ENCODE measurements around the gene FBXL14.
"Not testable (repeated sequence)": the region's sequence is repeated elsewhere in the genome, so short reads cannot be mapped to it uniquely, and the experiment has no call there.

Gene FBXL14

DNA sequence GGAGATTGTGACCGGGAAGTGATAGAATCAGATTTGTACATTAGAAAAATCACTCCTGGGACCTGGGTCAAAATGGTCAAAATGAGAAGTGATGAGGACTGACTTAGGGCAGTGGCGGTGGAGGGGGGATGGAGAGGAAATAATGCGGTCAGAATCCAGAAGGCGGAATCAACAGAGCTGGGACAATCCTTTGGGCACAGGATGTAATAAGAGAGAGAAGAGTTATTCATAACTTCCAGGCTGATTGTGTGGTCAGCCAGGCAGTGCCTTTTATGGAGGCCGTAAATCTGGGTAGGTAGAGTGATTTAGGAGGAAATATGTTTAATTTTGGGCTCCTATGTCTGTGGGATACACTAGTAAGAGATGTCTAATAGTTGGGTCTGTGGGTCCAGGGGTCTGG is 21.6 kb downstream of the FBXL14 start:
- DNase-seq: no peak

DNA sequence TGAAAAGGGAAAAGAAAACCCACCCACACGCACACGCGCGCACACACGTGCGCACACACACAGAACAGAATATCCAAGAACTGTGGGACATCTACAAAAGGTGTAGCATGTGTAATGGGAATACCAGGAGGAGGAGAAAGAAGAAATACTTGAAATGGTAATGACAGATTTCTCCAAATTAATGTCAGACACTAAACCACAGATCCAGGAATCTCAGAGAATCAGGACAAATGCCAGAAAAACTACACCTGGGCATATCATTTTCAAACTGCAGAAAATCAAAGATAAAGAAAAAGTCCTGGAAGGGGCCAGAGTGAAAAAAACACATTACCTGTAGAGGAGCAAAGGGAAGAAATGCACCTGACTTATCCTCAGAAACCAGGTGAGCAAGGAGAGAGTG is 26.5 kb downstream of the FBXL14 start:
- no peak for DNase-seq

DNA sequence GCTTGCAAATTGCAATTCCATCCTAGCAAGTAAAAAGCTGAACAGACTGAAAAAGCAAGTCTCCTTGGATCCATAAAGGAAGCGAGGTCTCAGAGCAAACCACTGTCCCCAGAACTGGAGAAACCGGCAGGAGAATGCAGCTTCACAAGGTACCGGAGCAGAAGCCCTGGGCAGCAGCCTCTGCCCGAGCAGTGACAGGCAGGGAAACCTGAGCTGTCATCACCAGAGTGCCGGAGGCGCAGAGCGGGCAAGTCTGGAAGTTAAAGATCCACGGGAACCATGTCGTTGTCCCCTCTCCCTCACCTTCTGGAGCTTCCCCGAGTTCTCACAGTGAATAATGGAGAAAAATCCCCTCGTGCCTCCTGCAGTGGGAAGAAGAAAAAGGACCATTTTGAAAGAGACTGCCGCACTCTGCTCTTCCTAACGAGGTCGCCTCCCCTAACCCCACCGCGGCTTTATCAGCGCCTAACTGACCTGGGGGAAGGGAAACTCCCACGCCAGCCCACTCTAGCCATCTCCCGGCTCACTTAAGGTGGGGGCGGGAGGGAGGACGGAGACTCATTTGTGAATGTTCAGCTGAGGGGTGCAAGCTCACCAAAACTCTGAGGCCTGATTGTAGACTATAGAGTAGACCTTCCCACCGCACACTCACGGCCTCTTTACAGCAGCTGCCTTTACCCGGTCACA is 27.8 kb downstream of the FBXL14 start:
- peak; percentile 39 for DNase-seq

DNA sequence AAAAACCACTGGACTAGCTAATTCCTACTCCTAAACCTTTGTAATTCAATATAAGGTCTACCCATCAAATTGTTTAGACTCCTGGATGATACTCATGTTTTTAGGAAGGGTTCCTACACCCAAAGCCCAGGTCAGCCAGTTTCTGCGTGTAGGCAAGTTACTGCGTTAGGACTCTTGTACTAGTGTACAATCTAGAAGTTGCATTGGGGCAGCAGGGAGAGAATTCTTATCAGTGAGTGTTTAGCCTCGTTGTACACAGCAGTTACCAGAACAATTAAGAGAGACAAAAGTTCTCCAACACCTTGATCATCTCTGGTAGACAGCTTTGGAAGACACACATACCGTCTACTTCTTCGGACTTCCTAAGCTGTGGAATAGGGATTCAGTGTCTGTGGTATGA is 29.2 kb downstream of the FBXL14 start:
- no peak for DNase-seq

DNA sequence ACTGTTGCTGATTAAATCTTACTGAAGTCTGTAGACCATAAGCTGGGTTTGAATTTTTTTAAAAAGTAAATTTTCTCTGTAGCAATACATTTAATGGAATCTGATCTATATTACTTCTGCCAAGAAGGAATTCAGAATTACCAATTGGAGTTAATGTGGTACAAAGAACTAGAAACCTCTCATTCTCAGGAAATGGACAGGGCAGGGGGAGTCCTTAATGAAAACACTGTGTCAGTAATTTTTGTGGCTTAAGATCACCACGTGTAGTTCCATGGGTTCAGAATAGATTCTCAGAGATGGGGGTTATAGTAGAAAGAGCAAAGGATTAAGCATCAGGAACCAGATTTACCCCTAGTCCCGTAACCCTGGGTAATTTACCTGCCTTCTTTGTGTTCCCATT is 30.3 kb downstream of the FBXL14 start:
- no peak for DNase-seq

DNA sequence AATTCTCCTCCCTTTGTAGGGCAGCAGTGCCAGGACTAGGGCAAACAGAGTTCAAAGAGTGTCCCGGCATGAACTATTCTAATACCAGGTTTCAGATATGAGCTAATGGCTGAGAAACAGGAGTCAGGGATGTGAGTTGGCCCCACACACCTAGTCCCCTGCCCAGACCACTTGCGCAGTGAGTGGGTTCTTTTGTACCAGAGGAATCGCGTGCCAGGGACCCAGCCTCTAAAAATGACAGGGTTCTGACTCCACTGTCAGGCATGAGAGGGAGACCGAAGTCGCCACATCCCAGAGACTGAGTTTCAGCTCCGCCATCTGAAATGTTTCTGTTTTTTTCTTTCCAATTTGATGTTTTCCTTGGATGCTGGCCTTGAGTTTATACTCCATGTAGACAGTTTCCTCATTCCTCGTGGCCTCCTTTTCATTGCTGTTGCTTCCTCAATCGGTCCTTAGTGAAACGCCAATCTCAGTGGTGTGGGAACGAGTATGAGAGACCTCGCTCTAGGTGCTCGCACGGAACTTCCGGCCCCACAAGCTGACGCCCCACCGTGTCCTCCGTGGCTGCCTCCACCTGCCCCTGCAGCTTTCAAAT is 31.5 kb downstream of the FBXL14 start:
- DNase-seq: no peak

DNA sequence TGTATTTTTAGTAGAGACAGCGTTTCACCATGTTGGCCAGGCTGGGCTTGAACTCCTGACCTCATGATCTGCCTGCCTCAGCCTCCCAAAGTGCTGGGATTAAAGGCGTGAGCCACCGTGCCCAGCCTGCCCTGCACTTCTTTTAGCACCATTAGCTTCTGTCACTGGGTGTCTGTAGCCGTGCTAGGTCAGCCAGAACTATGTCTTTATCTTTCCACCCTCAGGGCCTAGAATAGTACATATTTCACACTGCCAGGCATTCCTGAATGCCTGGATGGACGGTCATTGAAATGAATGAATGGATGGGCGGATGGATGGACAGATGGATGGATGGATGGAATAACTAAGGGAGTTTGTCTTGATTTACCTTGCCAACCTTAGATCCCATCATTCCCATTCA is 33.7 kb downstream of the FBXL14 start:
- DNase-seq: no peak

DNA sequence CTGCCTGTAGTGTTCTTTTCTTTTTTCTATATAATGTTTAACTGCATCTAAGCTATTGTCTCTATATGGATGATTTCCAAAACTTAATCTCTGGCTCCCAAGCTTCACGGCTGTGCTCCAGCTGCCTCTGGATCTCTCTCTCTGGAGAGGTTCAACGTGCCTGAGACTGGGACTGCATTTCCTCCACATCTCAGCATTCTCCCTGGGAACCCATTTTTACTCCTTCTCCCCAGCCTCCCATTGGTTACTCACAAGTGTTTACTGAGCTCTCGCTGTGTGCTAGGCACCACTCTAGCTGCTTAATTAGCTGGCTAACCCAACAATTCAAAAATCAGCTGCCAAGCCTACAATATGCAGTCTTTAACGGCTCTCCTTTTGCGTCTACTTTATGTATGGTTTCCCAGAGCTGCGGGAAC is 34.7 kb downstream of the FBXL14 start:
- DNase-seq: no peak

DNA sequence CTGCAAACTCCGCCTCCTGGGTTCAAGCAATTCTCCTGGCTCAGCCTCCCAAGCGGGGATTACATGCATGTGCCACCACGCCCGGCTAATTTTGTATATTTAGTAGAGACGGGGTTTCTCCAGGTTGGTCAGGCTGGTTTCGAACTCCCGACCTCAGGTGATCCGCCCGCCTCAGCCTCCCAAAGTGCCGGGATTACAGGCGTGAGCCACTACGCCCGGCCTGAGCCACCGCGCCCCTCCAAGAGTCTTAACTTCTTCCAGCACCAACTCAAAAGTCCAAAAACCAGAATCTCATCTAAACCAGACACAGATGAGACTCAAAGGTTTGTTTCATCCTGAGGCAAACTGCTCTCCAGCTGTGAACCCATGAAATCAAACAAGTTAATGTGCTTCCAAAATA is 36.3 kb downstream of the FBXL14 start:
- DNase-seq: not testable (repeated sequence)

DNA sequence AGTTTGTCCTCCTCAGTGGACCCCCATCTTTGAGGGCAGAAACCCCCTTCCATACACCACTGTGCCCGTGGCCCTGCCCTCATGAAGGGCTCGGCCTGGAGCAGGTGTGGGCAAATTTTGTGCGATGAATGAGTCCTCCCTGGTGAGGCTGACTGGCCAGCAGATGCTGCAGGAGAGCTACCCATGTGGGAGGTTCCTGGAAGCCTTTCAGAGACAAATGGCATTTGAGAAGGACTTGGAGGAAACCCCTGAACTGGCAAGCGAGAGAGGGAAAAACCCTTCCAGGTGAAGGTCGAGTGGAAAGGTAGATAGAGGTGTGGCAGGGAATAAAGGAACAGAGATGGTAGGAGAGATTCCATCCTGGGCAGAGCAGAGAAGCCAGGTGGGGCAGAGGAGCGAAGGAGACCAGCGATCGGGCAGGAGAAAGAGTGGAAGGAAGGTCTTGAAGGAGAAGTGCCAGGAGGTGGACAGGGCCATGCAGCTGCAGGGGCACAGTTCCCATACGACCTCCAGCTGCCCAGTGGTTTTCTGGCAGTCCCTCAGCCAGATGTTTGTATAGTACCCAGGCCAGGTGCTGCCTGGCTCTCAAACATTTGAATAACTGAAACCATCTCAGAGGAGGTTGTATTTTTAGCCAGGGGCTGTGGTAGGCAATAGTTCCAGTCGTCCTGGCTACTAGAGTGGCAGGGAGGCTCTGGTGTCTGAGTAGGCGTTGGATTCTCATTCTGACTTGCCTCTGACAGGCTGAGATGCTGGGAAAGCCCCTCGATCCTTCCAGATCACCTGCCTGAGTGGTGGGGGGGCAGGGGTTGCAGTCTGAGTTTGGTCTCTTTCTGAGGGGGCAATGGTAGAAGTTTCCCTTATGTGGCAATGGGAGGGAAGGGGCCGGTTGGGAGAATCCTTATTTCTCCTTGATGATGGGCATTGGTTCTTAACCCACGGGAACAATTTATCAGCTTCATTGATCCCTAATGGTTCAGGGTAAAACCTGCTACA is 40.1 kb downstream of the FBXL14 start:
- DNase-seq: no peak

DNA sequence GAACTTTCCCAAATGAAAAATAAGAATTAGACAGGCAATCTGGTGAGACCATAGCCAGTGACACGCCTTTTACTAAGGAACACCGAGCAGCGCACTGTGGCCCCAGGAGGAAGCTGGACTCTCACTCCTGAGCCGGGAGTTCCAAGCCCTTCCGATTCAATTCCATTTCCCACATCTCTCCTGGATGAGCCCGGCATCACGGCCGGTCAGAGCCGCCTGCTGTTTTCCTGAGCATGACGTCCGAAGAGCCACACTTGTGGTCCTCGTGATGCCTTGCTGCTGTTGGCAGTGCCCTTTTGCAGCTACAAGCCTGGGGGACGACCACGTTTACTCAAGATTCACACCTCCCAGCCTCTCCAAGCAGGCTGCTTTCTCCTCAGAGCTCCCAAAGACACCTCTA is 40.8 kb downstream of the FBXL14 start:
- no peak for DNase-seq

DNA sequence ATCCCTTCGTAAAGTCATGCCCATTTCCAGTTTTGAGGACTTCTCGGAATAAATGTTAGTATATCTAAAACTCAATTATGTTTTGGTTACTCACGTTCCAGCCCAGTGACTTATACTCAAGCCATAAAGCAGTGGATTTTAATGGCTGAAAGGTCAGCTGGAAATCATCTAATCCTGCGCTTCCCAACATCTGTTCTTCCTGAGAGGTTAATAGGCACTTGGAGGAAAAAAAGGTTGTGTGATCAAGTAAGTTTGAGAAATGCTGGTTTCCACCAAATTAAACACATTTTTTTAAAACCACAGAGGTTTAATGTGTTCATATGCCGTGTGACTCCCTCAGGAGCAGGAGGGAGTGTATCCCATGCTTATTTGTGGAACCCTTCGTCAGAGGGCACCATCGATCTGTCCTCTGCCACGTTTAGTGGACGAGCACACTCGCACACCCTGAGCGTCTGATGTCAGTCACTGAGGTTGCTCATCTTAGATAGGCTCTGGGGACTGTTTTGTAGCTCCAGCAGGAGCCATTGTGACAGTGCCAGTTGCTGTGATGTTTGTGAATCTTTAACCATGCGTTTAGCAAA is 41.4 kb downstream of the FBXL14 start:
- DNase-seq: no peak

DNA sequence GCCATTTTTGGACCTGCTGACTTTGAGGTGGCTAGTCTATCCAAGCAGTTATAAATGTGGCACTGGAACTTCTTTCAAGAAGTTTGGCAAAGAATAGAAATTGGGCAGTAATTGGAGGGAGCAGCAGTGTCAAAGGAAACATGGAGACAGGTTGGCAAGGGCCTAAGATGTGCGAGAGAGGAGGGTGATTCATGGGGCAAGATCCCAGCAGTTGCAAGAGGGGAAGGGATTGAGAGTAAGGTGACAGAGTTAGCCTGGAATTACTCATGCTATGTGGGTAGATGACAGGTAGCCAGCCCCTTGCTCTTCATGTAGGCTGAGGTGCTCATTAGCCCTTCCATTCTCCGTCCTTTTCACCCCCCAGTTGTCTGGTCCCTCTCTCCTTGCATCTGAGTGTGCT is 42.2 kb downstream of the FBXL14 start:
- DNase-seq: no peak

DNA sequence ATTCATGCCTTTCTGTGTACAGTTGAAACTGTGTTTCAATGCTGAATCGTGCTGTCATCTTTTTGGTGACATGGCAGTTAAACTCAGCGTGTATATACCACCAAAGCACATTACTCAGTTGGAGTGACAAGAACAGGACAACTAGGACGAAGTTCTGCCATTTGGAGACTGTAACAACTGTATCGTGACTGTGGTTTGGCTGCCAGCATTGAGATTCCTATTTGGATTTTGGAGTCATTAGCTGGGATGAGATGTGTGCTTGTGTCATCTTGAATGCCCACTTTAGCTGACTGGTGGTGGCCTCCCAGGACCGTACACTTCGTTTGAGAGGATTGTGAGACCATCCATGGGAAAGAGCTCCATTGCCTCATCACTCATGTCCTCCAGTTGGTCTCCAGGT is 42.9 kb downstream of the FBXL14 start:
- no peak for DNase-seq

DNA sequence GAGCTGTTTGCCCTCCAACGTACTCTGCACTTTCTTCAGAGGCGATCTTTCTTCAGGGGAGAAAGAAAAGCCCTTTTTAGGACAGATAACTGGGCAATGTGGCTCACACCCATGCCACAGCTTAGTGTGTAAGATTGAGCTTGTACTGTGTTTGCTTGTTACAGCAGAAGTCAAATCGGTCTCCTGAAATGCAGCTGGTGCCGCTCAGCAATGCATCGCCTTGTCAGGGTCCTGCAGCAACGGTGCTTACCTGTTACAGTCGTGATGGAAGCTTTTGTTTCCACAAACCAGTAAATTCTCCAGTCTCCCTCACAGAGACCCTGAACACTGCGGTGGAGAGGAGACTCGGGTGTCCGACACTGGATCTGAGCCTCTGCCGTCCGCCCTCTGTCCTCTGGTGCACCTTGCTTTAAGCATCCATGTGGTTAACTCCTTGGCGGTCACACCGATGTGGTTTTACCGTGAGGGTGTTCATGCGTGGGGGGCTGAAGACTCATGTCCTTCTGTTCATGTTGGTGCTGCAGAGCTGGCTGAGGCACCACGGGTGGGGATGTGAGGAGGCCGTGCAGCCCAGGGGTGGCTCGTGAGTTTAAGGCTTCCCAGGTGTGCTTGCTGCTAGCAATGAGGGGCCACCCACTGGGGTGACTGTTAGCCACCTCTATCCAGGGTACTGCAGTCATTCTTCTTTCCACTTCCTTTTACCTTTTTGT is 47.3 kb downstream of the FBXL14 start:
- DNase-seq: no peak

DNA sequence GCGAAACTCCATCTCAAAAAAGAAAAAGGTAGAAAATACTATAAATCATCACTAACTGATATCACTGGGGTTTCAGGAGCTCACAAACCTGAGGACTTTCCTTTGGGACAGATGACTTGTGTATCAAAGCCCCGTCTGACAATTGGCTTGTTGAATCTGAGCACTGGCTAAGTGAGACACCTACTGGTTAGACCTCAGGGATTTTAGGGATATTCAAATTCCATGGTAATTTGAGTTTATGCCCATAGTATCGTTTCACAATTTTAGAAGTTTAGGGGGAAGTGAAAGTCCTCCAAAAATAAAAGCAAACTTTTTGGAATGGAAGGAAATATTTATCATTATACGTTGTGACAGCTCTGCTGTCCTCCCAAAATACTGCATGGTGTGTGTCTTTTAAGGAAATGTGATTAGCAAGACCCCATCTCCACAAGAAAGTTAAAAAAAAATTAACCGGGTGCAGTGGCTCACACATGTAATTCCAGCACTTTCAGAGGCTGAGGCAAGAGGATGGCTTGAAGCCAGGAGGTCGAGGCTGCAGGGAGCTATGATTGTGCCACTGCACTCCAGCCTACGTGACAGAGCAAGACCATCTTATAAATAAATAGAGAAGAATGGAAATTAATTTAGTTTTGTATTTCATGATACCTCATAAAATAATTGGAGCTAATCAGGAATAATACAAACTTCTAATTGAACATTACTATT is 49.2 kb downstream of the FBXL14 start:
- no peak for DNase-seq

DNA sequence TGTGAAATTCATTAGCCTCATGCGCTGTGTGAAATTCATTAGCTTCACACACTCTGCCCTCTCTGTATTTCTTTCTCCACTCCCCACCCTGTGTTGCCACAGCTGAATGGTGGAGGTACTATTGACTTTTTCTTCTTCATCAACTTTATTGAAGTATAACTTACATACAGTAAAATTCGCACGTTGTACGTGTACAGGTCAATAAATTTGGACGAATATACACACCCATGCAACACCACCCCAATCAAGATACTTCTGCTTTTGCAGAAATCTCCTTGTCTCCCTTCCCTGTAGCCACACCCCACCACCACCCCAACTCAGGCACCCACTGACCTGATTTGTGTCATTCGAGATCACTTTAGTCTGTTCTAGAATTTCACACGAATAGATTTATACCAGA is 51.8 kb downstream of the FBXL14 start:
- DNase-seq: no peak

DNA sequence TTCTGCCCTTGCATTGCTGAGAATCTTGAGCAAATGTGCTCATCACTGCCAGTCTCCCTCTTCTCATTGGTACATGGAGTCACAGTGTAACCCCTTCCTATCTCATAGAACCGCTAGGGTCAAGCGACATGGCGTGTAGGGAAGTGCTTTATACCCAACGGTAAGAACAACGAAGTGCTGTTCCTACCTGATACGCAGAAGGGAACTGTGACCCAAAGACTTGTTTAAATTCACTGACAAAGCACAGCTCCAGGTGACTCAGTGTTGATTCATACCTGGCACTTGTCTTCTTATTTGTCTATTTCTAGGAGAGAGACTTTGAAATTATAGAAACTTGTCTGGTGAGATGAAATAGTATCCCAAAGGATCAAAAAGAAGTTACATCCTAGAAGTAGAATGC is 53.7 kb downstream of the FBXL14 start:
- DNase-seq: no peak

DNA sequence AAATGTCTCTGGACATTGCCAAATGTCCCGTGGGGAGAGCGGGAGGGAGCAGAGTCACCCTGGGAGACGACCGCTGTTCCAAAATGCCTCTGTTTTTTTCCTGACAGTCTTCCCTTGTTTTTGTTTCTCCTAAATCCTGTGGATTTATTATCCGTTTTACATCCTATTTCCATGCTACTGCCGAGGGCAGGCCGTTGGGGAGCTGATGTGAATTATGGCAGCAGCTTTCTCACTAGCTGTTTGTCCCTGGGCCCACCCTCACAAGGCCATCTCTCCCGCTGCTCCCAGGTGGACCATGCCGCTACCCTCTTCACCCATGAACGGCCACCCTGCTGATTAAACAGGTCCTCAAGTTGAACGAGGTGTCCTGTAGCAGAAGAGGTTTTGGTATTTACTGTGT is 55.2 kb downstream of the FBXL14 start:
- peak; percentile 43 for DNase-seq

DNA sequence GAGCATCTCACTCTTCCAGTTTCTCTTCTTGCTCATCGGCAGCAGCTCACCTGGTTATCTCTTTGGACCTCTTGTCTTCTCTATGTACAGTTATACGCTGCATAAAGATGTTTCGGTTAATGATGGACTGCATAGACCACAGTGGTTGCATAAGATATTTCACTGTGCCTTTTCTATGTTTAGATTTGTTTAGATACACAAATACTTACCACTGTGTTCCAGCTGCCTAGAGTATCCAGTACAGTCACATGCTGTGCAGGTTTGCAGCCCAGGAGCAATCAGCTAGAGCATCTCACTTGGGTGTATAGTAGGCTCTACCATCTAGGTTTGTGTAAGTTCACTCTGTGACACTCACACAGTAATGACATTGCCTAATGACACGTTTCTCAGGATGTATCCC is 57.6 kb downstream of the FBXL14 start:
- no peak for DNase-seq

DNA sequence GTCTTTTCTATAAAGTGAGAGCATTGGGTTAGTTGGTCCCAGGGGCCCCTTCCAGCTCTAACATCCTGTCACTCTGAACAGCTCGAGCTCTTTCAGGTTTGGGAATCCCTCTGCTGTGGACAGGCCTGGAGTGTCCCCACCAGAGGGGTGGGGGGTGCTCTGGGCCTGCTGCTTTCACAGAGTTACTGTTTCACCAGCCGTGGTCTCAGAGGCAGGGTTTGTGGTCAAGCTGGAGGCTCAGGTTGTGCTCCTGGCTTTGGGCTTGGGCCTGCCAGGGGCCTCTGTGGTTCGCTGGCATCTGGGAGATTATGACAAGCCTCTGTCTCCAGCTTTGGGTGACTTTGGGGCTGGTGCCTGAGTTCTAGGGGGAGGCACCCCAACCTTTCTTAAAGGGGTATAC is 59.6 kb downstream of the FBXL14 start:
- no peak for DNase-seq

All from right kidney (tissue), 1 donor.